ENCODE measurements around the gene IFT88. TPM values are rescaled to one million over a fixed set of nuclear protein-coding genes. Genes with fewer than 3 reads are reported as not detected.
"Not testable (repeated sequence)": the region's sequence is repeated elsewhere in the genome, so short reads cannot be mapped to it uniquely, and the experiment has no call there.

Gene IFT88
- total RNA-seq, 2 donors from 2014 or later = 13.6 to 14.0 TPM

DNA sequence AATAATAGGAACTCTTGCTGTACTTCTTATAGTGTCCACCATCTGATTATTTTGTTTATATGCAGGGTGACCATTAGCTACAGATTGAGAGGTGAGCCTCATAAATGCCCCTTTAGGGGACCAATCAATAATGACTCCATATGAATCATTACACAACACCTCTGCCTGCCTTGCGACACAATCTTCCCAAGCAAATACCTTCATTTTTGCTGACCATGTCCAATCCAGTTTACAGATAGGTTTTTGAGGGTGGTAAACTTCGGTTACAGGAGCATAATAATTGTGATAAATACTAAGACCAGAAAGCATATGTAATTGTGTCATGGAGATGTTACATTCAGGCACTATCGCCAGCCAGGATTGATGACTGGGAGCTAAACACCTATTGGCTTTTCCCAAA is 112.9 kb downstream of the IFT88 start:
- intact Hi-C loops (cut with DNase I) = no loop called here
- no peak for DNase-seq (ENCODE audit: low spot score)

DNA sequence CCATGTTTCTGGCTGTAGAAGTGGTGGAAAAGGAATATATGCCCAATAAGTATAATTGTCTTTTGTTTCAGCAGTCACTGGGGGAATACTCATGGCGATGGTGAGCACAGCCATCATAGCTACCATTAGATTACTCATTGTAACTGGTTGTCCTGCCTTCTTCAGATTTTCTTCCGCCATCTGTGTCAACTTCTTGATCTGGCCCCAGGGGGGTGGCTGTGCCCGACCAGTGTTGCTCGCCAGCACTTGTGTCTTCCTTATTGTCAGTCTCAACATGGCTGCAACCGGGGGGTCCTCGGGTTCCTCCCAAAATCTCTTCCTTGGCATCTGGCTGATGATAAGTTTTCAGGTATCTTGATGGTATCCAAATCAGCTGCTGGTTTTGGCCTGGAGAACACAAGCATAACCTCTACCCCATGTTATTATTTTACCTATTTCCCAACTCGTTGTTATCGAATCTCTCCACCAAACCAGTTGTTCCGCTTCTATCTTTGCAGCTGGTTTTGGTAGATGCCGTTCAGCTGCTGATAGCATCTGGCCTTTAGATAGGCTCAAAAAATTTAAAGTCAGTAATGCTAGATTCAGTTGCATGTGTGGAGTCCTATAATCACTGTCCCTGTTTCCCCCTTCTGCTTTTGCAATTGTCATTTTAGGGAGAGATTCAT is 113.6 kb downstream of the IFT88 start:
- intact Hi-C loops (cut with DNase I) = no loop called here
- DNase-seq (ENCODE audit: low spot score) = no peak

DNA sequence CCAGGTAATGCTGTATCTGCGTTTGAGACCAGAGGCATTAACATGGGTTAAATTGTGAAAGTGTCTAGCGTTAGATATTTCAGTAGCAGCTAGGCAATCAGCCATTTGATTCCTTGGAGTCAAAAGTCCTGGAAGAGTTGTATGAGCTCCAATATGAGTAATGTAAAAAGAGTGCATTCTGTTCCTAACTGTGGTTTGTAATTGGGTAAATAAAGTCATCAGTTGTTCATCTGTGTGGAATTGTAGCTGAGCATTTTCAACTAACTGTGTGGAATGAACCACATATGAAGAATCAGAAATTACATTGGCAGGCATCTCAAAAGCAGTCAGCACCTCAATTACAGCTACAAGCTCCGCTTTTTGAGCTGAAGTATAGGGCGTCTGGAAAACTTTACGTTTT is 114.5 kb downstream of the IFT88 start:
- DNase-seq (ENCODE audit: low spot score); intact Hi-C loops (cut with DNase I): not testable (repeated sequence)

DNA sequence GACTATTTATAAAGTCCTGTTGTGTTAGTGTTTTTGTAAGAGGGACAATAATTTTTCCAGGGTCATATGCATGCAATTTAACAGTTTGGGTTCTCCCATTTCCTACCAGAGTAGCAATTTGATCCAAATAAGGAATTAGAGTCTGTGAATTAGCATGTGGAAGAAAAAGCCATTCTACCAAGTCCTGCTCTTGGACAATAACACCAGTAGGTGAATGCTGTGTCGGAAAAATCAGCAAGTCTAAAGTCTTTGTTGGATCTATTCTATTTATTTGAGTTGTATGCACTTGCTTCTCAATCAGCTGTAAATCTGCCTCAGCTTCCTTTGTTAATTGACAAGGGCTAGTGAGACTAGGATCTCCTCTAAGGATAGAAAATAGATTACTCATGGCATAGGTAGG is 115.1 kb downstream of the IFT88 start:
- intact Hi-C loops (cut with DNase I) = no loop called here

DNA sequence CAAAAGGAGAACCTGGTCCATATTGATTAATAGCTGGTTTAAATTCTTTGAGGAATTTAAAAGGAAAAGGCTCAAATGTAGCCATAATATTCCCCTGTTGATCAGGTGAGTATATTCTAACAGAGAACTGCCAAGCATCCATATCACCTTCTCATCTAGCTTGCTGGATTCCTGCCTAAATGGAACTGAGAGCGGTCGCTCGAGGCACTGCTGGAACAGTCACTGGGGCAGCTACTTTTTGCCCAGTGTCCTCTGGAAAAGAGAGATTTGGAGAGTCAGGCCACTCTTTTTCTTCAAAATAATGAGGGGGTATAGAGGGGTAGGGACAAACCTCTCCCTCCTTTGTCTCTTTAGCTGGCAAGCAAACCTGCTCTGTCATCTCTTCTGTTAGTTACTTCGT is 117.1 kb downstream of the IFT88 start:
- intact Hi-C loops (cut with DNase I) = no loop called here
- DNase-seq (ENCODE audit: low spot score) = no peak

More for the DNA sequence above, 115.1 kb downstream of the IFT88 start:
- no peak for DNase-seq (ENCODE audit: low spot score)

DNA sequence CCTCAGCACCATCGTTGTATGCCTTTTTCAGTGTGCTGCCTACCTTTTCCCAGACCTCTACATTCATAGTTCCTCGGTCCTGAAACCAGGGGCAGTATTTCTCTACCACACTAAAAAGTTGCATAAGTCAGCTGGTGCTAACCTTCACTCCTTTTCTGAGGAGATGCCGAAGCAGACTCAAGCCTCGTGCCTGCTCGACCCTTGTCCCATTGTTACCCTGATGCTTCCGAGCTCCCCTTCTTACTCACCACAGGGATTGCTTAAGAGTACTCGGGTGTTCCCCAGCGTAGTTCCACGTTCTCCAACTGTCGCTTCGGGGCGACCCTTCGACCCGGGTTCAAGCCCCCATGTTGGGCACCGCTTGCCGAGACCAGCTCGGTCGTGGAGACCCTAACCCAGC is 117.6 kb downstream of the IFT88 start:
- no peak for DNase-seq (ENCODE audit: low spot score)
- intact Hi-C loops (cut with DNase I) = no loop called here

DNA sequence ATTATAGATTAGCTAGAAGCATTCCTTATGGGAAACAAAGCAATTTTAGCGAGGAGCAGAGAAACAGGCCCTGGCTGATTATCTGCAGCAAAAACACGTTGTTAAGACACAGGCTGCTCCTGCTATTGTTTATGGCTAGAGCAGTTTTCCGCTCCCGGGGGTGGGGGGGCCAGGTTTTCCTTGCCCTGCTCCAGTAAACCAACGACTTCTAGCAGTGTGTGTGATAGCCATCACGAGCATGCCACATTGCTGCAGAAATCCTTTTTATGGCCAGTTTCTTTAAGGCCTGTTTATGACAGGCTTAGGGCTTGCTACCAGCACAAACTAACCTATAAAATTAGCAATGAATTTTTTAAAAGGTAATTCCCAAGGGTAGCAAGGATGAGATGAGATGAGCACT is 118.1 kb downstream of the IFT88 start:
- intact Hi-C loops (cut with DNase I) = no loop called here
- DNase-seq (ENCODE audit: low spot score) = no peak

DNA sequence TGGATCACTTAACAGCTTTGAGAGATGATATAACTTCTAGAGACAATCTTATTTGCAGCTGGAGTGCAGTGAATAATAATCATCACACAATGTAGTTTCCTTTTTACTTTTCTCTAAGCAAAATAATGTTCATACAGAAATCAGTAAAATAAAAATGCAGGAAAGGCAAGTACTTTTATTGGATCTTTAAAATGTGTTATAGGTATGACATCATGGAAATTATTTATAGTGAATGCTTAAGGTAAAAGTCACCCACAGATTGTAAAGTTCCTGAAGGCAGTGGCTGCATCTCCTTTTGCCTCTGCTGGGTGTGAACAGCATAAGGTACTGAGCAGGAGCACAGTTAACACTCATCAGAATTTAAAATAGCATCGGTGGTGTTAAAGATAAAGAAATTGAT is 119.2 kb downstream of the IFT88 start:
- intact Hi-C loops (cut with DNase I) = no loop called here
- no peak for DNase-seq (ENCODE audit: low spot score)

DNA sequence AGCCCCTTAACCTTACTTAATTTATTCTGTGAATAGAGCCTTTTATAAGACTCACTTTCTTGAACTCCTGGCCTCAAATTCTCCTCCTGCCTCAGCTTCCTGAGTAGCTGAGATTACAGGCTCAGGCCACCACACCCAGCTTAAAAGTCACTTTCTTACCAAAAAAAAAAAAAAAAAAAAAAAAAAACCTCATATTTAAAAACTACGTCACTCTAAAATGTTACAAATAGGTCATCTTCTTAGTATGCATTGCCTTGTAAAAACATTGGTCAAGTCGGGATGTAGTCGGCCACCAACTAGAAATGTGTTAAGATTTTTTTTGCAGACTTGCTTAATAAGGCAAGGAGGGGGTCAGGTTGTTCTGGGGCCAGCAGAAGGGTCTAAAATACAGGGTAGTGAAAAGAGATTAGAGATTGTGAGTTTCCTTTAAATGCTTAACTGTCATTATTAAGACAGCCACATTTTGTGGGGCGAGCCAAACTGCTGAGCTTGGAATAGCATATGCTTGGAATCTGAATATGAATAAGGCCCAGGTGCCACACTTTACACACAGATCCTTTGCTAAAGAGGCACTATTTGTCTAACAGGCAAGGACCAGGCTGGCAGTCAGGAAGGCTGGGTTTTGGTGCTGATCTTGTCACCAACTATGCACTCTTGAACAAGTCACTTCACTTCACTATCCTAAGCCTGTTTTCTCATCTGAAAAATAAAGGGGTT is 120.1 kb downstream of the IFT88 start:
- no peak for DNase-seq (ENCODE audit: low spot score)
- intact Hi-C loops (cut with DNase I) = no loop called here

DNA sequence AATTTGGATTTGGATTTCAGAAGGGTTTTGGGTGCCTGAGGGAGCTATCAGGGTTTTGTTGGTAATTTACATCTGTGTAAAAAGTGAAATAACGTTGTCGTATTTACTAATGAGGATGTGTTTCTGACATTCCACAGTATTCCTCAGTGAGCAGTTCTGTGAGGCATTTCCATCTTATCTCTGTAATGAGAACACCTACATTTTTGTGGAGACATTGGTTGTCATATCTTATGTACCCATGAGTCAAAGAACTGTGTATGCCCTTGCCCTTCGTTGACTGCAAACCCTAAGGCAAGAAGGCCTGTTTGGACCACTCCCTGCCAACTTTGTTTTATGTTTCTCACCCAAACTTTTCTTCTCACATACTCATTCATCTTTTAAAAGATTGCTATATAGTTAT is 122.3 kb downstream of the IFT88 start:
- intact Hi-C loops (cut with DNase I) = no loop called here
- no peak for DNase-seq (ENCODE audit: low spot score)

DNA sequence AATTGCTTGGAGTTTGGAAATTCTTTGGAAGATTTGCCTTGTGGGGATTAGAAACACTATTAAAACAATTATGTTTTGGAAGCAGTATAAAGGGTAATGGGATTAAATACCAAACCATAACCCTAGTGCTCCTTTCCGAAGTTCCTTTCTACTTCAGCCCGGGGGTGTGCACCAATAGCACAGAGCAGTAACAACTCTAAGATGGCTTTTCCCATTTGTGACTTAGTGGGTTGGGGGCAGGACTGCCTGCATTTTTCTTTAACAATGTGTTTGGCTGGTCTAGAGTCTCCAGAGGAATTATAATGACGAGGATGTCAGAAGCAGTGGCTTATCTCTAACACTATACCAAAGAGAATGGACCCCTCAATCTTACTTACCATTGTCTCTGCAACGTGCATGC is 124.7 kb downstream of the IFT88 start:
- intact Hi-C loops (cut with DNase I) = no loop called here
- DNase-seq (ENCODE audit: low spot score) = no peak

DNA sequence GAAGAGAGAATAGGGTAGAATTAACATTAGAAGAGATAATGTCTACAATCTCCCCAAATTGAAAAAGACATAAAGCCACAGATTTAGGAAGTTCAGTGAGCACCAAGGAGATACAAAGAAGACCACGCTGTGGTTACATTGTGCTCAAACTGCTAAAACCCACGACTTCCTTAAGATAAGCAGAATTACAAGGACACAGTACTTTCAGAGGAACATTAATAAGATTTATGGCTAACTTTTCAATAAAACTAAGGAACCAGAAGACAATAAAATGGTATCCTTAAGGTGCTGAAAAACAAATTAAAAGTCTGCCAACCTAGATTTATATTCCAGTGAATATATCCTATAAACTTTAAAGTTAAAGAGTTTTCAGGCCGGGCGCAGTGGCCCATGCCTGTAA is 129.1 kb downstream of the IFT88 start:
- no peak for DNase-seq (ENCODE audit: low spot score)
- intact Hi-C loops (cut with DNase I) = no loop called here

DNA sequence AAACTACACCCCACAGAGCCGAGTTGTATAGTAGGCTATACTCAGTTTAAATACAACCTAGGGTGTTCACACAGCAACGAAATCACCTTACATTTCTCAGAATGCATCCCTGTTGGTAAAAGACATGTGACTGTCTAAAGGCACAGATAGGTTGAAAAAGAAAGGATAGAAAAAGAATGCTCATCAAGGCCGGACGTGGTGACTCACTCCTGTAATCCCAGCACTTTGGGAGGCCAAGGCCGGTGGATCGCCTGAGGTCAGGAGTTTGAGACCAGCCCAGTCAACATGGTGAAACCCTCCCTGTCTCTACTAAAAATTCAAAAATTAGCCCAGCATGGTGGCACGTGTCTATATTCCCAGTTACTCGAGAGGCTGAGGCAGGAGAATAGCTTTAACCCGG is 132.8 kb downstream of the IFT88 start:
- no peak for DNase-seq (ENCODE audit: low spot score)
- intact Hi-C loops (cut with DNase I) = loop anchor here in 1 of 2 donors (10.0 kb wide), 1 partner anchor 225 kb away; no protein-coding TSS in a partner anchor

DNA sequence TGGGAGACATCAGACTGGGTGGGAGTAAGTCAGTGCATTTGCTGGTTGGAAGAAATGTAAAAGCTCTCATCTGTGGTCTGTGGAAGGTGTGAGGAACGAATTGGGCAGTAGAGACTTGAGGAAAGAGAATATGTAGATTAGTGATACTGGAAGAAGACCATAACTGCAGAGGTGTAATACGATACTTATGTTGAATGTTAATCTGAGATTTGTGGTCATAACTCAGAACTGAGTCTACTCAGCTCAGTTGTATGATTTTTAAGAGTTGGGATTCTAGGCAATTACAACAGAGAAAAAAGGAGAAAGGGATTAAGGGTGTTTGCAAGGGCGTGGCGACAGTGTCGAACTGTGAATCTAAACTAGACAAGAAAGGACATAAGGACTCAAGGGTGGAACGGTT is 133.3 kb downstream of the IFT88 start:
- DNase-seq (ENCODE audit: low spot score) = no peak
- intact Hi-C loops (cut with DNase I) = loop anchor here in 1 of 2 donors (10.0 kb wide), 1 partner anchor 225 kb away; no protein-coding TSS in a partner anchor

DNA sequence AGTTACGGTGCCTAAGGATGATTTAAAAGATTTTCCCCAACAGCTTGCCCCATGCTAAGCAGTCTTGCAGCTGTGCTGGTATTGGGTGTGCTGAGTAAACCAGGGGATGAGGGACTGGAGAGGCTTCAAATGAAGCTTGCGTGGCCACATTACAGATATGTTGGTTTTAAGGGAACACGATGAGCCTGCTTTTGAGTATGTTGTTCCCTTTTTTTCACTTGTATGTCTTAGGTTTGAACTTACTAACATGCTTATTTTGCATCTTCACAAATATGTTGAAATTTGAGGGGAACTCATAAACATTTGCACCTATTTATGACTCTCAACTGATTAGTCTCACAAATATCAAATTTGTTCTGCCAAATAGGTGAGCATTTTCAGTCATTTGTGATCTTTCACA is 134.5 kb downstream of the IFT88 start:
- intact Hi-C loops (cut with DNase I) = loop anchor here in 1 of 2 donors (10.0 kb wide), 1 partner anchor 223 kb away; no protein-coding TSS in a partner anchor
- DNase-seq (ENCODE audit: low spot score) = no peak

DNA sequence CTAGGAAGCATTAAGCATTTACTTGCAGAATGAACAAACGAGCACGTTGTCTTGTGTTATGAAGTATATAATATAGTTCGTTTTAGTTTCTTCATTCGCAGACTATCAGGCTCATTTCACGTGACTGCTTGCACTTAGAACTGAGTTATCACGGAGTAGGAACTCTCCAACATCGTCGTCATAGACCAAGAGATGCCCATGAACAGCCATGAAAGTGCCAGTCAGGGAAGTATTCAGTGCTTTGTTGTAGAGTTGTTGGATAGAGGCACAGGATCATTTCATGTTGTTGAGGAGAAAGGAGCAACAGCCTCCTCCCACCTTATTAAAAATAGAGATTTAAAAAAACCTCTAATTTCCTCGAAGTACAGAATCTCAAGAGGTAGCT is 135.6 kb downstream of the IFT88 start:
- DNase-seq (ENCODE audit: low spot score) = no peak
- intact Hi-C loops (cut with DNase I) = loop anchor here in 1 of 2 donors (10.0 kb wide), 1 partner anchor 222 kb away; no protein-coding TSS in a partner anchor

DNA sequence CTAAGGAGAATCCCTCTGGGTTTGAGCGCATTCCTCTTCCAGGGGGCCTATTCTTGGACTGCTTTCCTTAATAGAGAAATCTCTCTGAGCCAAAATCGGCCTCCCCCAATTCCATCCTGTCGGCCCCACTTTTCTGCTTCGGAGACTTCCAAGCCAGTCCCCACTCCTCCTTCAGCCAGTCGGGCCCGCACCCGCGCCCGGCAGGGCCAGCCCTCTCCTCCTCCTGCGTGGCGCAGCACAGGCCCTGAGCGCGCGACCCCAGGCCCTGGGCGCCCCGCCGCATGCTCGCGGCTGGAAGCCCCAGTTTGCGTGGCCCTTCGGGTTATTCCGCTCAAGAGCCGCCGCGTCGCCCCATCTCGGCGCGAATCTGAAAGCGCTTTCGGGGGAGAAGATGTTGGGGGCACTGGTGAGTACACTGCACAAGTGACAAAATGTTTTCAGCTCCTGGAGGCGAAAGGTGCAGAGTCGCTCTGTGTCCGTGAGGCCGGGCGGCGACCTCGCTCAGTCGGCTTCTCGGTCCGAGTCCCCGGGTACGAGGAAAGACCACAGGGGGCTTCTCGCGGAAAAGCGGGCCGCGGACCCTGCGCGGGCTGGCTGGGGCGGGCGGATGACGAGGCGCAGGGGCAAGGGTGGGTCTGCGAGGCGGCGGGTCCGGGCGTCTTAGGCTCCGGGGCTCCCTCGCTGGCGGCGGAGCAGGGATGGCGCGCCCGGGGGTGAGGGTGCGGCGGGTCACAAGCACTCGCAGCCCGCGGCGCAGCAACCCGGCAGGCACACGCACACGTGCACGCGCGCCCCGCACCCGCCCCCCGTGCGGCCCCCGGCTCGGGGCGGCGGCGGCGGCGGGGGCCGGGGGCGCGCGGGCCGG is 136.2 kb downstream of the IFT88 start, which contains the start of gene IL17D:
Gene IL17D, plus strand, starts transcription at position 785 of the 865 bp plus-strand sequence. CDS start 303 bp downstream, outside the sequence.
- DNase-seq (ENCODE audit: low spot score) = no peak
- intact Hi-C loops (cut with DNase I) = loop anchor here in 1 of 2 donors (10.0 kb wide), 1 partner anchor 222 kb away; no protein-coding TSS in a partner anchor

DNA sequence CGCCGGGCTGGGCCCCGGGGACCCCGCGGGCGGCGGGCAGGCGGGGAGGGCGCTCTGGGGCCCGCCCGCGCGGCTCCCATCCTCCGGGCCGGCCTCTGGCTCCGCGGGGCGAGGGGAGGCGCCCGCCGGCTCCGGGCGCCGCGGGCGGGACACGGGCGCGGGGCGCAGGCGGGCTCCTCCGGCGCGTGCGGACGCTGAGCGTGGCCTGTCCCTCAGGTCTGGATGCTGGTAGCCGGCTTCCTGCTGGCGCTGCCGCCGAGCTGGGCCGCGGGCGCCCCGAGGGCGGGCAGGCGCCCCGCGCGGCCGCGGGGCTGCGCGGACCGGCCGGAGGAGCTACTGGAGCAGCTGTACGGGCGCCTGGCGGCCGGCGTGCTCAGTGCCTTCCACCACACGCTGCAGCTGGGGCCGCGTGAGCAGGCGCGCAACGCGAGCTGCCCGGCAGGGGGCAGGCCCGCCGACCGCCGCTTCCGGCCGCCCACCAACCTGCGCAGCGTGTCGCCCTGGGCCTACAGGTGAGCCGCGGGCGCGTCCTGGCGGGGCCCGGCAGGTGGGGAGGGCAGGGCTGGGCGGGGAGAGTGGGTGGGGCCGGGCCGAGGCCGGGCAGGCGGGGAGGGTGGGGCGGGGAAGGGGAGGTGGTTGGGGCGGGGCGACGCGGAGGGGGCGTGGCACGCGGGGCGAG is 137.0 kb downstream of the IFT88 start:
- intact Hi-C loops (cut with DNase I) = loop anchor here in 1 of 2 donors (10.0 kb wide), 1 partner anchor 221 kb away; no protein-coding TSS in a partner anchor
- peak; percentile 94 for DNase-seq (ENCODE audit: low spot score)

DNA sequence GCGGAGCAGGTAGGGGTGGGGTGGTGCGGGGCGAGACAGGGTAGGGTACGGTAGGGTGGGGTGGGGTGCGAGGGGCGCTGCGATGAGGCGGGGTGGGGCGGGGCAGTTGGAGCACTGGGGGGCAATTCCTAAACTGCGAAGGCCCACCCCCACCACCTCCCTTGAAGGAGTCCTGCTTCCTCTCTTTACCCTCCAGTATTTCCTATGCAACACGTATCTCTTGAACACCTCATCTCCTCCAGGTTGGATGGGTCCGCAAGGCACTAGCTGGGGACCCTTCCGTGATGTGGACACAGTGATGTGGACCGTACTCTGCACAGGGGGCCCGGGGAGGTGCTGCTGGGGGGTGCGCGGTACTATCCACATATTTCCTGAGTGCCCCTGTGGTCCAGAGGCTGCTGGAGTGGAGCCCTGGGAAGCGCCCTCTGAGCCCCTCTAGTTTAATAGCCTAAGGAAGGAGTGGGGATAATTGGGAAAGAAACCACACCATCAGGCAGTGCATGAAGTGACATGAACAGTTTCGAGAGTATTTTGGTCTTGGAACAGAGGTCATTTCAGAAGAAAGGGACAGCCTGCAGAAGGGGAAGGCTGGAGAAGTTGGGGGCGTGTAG is 137.6 kb downstream of the IFT88 start:
- no peak for DNase-seq (ENCODE audit: low spot score)
- intact Hi-C loops (cut with DNase I) = loop anchor here in 1 of 2 donors (10.0 kb wide), 1 partner anchor 220 kb away; no protein-coding TSS in a partner anchor
